Upper lobe of left lung (tissue), 6 donors: Measurements from ENCODE around the gene SMIM44. TPM values are rescaled to one million over a fixed set of nuclear protein-coding genes. Genes with fewer than 3 reads are reported as not detected.

Source experiments
- ATAC-seq, 2 donors: fragments of 200-7000 bp; cut with Tn5 transposase; one replicate each; pipeline ENCODE4 v1.9.1; 2022; ENCODE audit warnings: mild to moderate bottlenecking in 2 of 2, moderate library complexity in 2 of 2; ENCODE audit not compliant: low FRiP score in 2 of 2
- DNase-seq, 2 donors: peaks; one replicate each; pipeline ENCODE4 v3.0.0-alpha.2; 2019 to 2020
- H3K27ac ChIP-seq, 4 donors: fragments of 200-600 bp; sonication (generic); one replicate each; pipeline ENCODE4 v1.5.1; 2016 to 2019
- H3K27me3 ChIP-seq, 4 donors: fragments of 200-600 bp; sonication (generic); one replicate each; pipeline ENCODE4 v1.5.1; 2017 to 2019
- H3K36me3 ChIP-seq, 4 donors: fragments of 200-600 bp; sonication (generic); one replicate each; pipeline ENCODE4 v1.5.1; 2016 to 2019
- H3K4me1 ChIP-seq, 4 donors: fragments of 200-600 bp; sonication (generic); one replicate each; pipeline ENCODE4 v1.5.1; 2018 to 2019
- H3K4me3 ChIP-seq, 4 donors: fragments of 200-600 bp; sonication (generic); one replicate each; pipeline ENCODE4 v1.5.1; 2017 to 2019; ENCODE audit warnings: mild to moderate bottlenecking in 2 of 4, moderate library complexity in 1 of 4
- H3K9me3 ChIP-seq, 4 donors: fragments of 200-600 bp; sonication (generic); one replicate each; pipeline ENCODE4 v1.5.1; 2018 to 2019
- EP300 ChIP-seq, 4 donors: sonication (generic); formaldehyde crosslinking; IDR thresholded peaks; one replicate each; pipeline ENCODE4 v1.5.1; 2017; ENCODE audit warnings: antibody characterized with exemption in 4 of 4, control low read depth in 2 of 4
- POLR2A ChIP-seq, 4 donors: fragments of 450-650 bp; IDR thresholded peaks; one replicate each; pipeline ENCODE4 v1.5.1; 2016 to 2017; ENCODE audit warnings: antibody characterized with exemption in 4 of 4, mild to moderate bottlenecking in 2 of 4
- POLR2AphosphoS5 ChIP-seq, 2 donors: sonication (generic); formaldehyde crosslinking; IDR thresholded peaks; one replicate each; pipeline ENCODE4 v1.5.1; 2017; ENCODE audit warnings: antibody characterized with exemption in 2 of 2
- WGBS, 2 donors: methylation state at CpG; one replicate each; pipeline ENCODE4 v1.1.5; 2017 to 2018; 5-methylcytosine and 5-hydroxymethylcytosine counted together
- total RNA-seq, 6 donors: library from RNA; depleted of rRNA in 4 of 6; stranded (reverse); fragments of >200 nt in 4 of 6; gene quantifications; one replicate each; pipeline versions ENCODE4 v1.1.0 to v1.2.1, GENCODE V29; 2016 to 2021
- TF ChIP-seq, protein P1 (sequence below), 6 experiments: fragments of 450-650 bp in 4 of 6; fragments of 200-600 bp in 2 of 6; sonication (generic) in 2 of 6; IDR thresholded peaks; one replicate each; pipeline ENCODE4 v1.5.1; 2016 to 2019; ENCODE audit warnings: antibody characterized with exemption in 6 of 6
- donor health status: DM: no; HTN: no; CAD: no; lungs with moderate emphysema.
- donor health status: DM: no; HTN: yes; CAD: no; lungs with severe emphysema.

SMIM44 gene
- total RNA-seq, 6 donors from 2014 or later = not detected

DNA sequence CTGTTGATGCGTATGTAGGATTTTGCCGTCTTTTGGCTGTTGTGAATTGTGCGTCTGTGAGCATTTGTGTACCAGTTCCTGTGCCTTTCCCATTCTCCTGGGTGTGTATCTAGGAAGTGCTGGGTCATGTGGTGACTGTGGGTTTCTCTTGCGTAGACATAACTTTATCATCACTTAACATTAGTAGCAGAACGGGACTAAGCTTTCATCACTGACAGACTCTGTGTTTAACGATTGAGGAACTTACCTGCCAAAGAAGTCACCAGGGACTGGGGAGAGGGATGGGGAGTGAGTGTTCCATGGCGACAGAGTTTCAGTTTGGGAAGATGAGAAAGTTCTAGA lies 37.8 kb upstream of the SMIM44 start:
- Histone ChIP-seq H3K4me1 (peaks cover 6 to 15% (median 10%) of the 10 kb centered on the region in 4 donors), H3K9me3 (no peaks in the 10 kb centered on the region), H3K27ac (no peak overlapping the region), H3K36me3 (peaks cover 3 to 58% (median 44%) of the 10 kb centered on the region in 4 donors), H3K4me3 (no peak overlapping the region), H3K27me3 (no peaks in the 10 kb centered on the region)
- WGBS, 2 donors = 80 to 87% methylated on average over 7 of the region's 7 CpGs
- TF ChIP-seq, protein P1, sequence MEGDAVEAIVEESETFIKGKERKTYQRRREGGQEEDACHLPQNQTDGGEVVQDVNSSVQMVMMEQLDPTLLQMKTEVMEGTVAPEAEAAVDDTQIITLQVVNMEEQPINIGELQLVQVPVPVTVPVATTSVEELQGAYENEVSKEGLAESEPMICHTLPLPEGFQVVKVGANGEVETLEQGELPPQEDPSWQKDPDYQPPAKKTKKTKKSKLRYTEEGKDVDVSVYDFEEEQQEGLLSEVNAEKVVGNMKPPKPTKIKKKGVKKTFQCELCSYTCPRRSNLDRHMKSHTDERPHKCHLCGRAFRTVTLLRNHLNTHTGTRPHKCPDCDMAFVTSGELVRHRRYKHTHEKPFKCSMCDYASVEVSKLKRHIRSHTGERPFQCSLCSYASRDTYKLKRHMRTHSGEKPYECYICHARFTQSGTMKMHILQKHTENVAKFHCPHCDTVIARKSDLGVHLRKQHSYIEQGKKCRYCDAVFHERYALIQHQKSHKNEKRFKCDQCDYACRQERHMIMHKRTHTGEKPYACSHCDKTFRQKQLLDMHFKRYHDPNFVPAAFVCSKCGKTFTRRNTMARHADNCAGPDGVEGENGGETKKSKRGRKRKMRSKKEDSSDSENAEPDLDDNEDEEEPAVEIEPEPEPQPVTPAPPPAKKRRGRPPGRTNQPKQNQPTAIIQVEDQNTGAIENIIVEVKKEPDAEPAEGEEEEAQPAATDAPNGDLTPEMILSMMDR (IDR thresholded peaks at IDR 0.05) = no peak
- TF ChIP-seq EP300 (IDR thresholded peaks at IDR 0.05) = no peak
- no peak for TF ChIP-seq POLR2A (IDR thresholded peaks at IDR 0.05)
- no peak for TF ChIP-seq POLR2AphosphoS5 (IDR thresholded peaks at IDR 0.05)
- no peak for ATAC-seq
- no peak for DNase-seq

DNA sequence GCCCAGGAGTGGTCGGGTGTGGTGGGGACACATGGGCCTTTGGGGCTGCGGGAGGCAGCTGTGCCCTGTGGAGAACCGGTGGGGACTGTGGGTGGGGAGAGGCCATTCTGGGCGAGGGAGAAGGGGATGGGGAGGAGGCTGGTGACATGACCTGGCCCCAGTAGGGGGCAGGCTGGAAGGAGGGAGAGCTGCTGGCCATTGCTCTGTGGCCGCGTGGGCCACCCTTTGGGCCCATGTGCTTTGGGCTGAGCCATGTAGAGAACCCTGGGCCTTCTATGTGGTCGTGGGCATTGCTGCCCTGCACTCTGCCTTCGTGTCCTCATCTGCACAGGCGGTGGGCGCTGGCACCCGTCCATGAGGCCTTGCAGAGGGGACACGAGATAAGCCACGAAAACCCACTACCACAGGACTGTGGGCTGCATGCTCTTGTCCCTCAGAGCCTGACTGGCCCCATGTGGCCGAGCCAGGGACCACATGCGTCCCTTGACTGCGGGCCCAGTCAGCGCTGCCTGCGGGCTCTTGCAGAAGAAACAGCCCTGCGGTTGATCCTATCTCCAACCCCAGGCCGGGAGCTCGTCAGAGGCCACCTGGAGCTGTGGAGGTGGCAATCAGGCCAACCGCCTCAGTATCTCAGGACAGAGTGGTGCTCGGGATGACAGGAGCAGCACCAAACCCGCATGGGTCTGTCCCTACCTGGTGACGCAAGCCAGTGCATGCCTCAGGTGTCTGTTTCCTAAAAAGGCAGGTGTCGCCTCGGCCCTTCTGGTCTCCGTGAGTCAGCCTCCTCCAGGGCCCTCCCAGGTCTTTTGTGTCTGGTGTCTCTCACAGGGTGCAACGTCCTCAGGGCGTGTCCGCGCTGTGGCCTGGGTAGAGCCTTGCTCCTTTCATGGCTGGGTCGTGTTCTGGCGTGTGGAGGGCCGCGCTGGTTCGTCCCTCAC lies 37.2 kb upstream of the SMIM44 start:
- H3K4me1 ChIP-seq = peaks cover 6 to 15% (median 10%) of the 10 kb centered on the region in 4 donors
- H3K27me3 ChIP-seq = no peaks in the 10 kb centered on the region
- no peaks in the 10 kb centered on the region for H3K9me3 ChIP-seq
- DNase-seq = peak in 1 of 2 donors; percentile 75
- ATAC-seq = no peak
- H3K4me3 ChIP-seq = no peak overlapping the region
- H3K27ac ChIP-seq = no peak overlapping the region
- WGBS, 2 donors = 89 to 95% methylated on average over 16 to 37 of the region's 37 CpGs
- peaks cover 3 to 52% (median 38%) of the 10 kb centered on the region in 4 donors for H3K36me3 ChIP-seq
- TF ChIP-seq POLR2A (IDR thresholded peaks at IDR 0.05) (no peak), POLR2AphosphoS5 (IDR thresholded peaks at IDR 0.05) (no peak), EP300 (IDR thresholded peaks at IDR 0.05) (no peak)
- TF ChIP-seq, protein P1 (IDR thresholded peaks at IDR 0.05) = no peak

DNA sequence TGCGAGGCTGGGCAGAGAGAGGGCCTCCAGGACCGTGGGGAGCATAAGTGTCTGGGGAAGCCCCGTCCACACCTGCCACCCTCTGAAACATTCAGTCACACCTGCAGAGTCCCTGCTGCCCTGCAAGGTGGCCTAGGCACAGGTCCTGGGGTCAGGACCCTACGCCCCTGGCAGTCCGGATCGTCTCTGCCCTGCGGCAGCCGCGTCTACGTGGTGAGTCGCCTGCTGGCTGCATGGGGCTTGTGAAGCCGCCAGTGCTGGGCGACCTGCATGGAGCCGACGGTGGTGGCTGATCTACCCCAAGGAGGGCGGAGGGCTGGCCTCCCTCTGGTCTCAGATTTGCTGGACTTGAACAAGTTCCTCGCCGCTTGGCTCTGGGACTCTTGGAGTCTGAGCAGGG lies 35.9 kb upstream of the SMIM44 start:
- ATAC-seq = no peak
- DNase-seq = peak in 1 of 2 donors; percentile 79
- TF ChIP-seq POLR2A (IDR thresholded peaks at IDR 0.05) (no peak), POLR2AphosphoS5 (IDR thresholded peaks at IDR 0.05) (no peak), EP300 (IDR thresholded peaks at IDR 0.05) (no peak)
- TF ChIP-seq, protein P1 (IDR thresholded peaks at IDR 0.05) = no peak
- Histone ChIP-seq H3K27ac (no peak overlapping the region), H3K36me3 (peaks cover 3 to 41% (median 28%) of the 10 kb centered on the region in 4 donors), H3K4me1 (peaks cover 6 to 15% (median 10%) of the 10 kb centered on the region in 4 donors), H3K27me3 (no peaks in the 10 kb centered on the region), H3K9me3 (no peaks in the 10 kb centered on the region), H3K4me3 (no peak overlapping the region)
- WGBS, 2 donors = 83 to 91% methylated on average over 3 to 18 of the region's 18 CpGs

DNA sequence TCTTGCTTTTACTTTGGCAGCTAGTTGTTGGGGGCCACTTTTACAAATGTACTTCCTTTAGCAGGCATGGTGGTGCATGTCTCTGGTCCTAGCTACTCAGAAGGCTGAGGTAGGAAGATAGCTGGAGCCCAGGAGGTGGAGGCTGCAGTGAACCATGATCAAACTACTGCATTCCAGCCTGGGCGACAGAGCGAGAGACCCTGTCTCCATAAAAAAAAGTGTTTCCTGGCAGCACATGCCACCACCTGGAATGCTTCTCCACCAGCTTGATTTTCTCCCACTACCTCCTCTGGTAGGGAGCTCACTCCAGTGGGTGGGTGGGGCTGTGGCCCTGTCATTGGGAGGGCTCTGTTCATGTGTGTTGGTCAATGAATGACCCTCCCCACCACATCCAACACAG lies 35.4 kb upstream of the SMIM44 start:
- ATAC-seq = no peak
- H3K27me3 ChIP-seq = no peaks in the 10 kb centered on the region
- no peak overlapping the region for H3K4me3 ChIP-seq
- peaks cover 6 to 15% (median 10%) of the 10 kb centered on the region in 4 donors for H3K4me1 ChIP-seq
- peaks cover 3 to 36% (median 23%) of the 10 kb centered on the region in 4 donors for H3K36me3 ChIP-seq
- H3K27ac ChIP-seq = no peak overlapping the region
- 86 to 97% methylated on average over 2 of the region's 2 CpGs for WGBS, 2 donors
- H3K9me3 ChIP-seq = no peaks in the 10 kb centered on the region
- no peak for DNase-seq
- no peak for TF ChIP-seq POLR2AphosphoS5 (IDR thresholded peaks at IDR 0.05)
- TF ChIP-seq POLR2A (IDR thresholded peaks at IDR 0.05) = no peak
- TF ChIP-seq, protein P1 (IDR thresholded peaks at IDR 0.05) = no peak
- no peak for TF ChIP-seq EP300 (IDR thresholded peaks at IDR 0.05)
